Measurements from ENCODE around the gene CFAP100. TPM values are rescaled to one million over a fixed set of nuclear protein-coding genes. Genes with fewer than 3 reads are reported as not detected.

CFAP100 gene
- total and polyA plus RNA-seq, 7 experiments from 2014 or later = not detected

DNA sequence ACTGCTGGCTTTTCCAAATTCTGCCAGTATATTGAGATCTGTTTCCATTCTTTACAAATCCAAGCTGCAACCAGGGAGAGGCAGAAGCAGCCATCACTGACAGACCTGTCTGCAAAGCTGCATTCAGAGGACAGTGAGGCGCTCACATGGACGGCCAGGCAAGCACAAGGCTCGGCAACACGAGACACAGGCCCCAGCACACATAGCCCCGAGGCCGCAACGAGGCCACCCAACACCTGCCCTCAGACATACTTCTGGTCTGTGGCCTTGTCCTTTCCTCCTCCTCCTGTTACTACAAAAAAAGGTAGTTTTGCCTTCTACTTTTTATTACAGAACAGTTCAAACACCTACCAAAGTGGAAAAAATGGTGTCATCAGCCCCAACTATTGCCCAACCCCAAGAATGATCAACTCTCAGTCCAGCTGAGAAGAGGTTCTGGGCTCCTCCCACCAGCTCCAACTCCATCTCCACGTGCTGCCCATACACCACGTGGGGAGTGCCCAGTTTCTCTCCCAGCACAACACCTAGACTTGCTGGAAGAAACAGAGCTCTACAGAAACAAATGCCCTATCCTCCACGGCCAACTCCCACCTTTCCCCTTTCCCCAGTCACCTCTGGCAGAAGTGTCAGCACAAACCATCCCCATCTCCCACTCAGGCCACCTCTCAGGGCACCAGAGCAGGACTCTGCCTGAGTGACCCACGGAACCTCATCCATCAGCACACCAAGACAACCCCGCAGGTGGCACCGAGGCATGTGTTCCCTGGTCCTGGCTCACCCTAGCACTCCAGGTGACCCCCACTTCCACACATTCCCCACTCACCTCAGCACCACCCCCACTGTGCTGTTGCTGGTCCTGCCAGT, 73.6 kb downstream of the CFAP100 start:
- POLR2A ChIA-PET = no interaction called here
- peaks cover 34 to 74% (median 62%) of the 10 kb centered on the region in 7 donors for H3K4me1 Mint-ChIP-seq
- ATAC-seq (no peak), DNase-seq (no peak)
- H3K27me3 Mint-ChIP-seq = no peaks in the 10 kb centered on the region
- peaks cover 32 to 72% (median 46%) of the 10 kb centered on the region in 5 donors for H3K36me3 Mint-ChIP-seq
- H3K9me3 Mint-ChIP-seq = no peaks in the 10 kb centered on the region
- no peak overlapping the region for H3K4me3 Mint-ChIP-seq
- peak overlapping the region in 1 of 9 donors; percentile 27 for H3K27ac Mint-ChIP-seq
- Histone ChIP-seq H3K4me1 (ENCODE audit: control insufficient read depth in 2 of 2, insufficient read depth in 2 of 2, low read length in 2 of 2) (peaks cover 14 to 16% of the 10 kb centered on the region in 2 donors), H3K9me3 (ENCODE audit: control insufficient read depth in 2 of 3, low read length in 3 of 3) (no peaks in the 10 kb centered on the region), H3K27me3 (ENCODE audit: control insufficient read depth in 2 of 2, insufficient read depth in 2 of 2, low read length in 2 of 2) (no peaks in the 10 kb centered on the region), H3K27ac (ENCODE audit: low read depth, low read length) (no peak overlapping the region), H3K4me3 (ENCODE audit: low read length) (no peak overlapping the region), H3K36me3 (ENCODE audit: control insufficient read depth in 2 of 3, insufficient read depth in 3 of 3, low read length in 3 of 3) (peaks cover 44 to 81% (median 55%) of the 10 kb centered on the region in 3 experiments)
- intact Hi-C loops (cut with micrococcal nuclease) = no loop called here
- CTCF ChIA-PET = no interaction called here

DNA sequence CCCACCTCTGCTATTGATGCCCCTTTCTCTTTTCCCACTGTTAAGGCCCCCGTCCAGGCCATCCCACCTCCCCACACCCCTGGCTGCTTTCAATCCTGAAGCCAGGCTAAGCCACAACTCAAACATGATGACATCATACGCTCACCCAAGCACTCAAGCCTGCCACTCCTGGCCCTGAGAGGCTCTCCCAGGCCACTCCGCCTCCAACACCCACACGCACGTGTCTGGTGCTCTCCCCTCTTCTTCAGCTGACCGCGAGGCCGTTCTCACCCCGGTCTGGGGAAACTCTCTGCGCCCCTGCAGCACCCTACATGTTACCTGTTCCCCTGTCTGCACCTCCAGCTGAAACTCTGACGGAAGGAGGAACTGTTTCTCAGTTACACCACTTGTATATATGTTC, 74.8 kb downstream of the CFAP100 start:
- Mint-ChIP-seq H3K9me3 (no peaks in the 10 kb centered on the region), H3K4me1 (peaks cover 42 to 77% (median 72%) of the 10 kb centered on the region in 7 donors), H3K27ac (peak overlapping the region in 3 of 9 donors; percentile 12 to 73 (median 36)), H3K36me3 (peaks cover 29 to 68% (median 49%) of the 10 kb centered on the region in 5 donors), H3K27me3 (no peaks in the 10 kb centered on the region), H3K4me3 (peak overlapping the region in 2 of 10 donors; percentile 4 to 13)
- no peaks in the 10 kb centered on the region for H3K27me3 ChIP-seq (ENCODE audit: control insufficient read depth in 2 of 2, insufficient read depth in 2 of 2, low read length in 2 of 2)
- intact Hi-C loops (cut with micrococcal nuclease) = no loop called here
- no peak for DNase-seq
- H3K9me3 ChIP-seq (ENCODE audit: control insufficient read depth in 2 of 3, low read length in 3 of 3) = no peaks in the 10 kb centered on the region
- H3K4me1 ChIP-seq (ENCODE audit: control insufficient read depth in 2 of 2, insufficient read depth in 2 of 2, low read length in 2 of 2) = peaks cover 26 to 27% of the 10 kb centered on the region in 2 donors
- POLR2A ChIA-PET = no interaction called here
- H3K36me3 ChIP-seq (ENCODE audit: control insufficient read depth in 2 of 3, insufficient read depth in 3 of 3, low read length in 3 of 3) = peaks cover 36 to 78% (median 50%) of the 10 kb centered on the region in 3 experiments
- no peak overlapping the region for H3K27ac ChIP-seq (ENCODE audit: low read depth, low read length)
- no peak for ATAC-seq
- CTCF ChIA-PET = no interaction called here
- H3K4me3 ChIP-seq (ENCODE audit: low read length) = no peak overlapping the region

DNA sequence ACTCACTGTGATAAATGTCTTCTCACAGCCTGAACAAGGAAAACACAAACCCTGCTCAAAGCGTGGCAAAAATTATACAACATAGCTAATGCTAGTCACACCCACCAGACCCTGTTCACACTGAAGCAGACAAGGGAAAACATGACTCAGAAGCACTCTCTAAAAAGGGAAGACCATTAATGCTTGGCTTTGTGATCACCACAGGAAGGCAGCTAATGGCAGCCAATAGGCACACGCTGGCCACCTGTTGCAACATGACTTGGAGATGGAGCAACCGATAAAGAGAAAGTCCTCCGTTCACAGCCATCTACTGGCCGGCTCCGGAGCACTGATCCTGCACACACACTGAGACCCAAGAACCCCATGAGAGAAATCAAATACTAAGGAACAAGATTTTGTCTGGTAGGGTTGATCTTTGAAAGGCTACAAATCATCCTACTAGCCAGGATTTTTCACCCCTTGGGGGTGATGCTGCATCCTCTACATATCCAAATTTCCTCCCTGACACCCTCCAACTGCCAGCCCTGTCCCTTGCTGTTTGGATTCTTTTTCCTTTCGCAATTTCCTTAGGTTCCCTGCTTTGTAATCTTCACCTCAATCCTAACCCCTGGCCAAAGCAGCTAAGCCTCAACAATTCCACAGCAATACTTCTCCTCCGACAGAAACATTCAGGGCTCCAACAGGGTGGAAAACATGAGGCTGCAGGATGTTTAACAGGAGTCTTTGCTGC, 77.7 kb downstream of the CFAP100 start:
- H3K36me3 Mint-ChIP-seq = peaks cover 15 to 49% (median 35%) of the 10 kb centered on the region in 5 donors
- H3K4me1 Mint-ChIP-seq = peaks cover 44 to 79% (median 71%) of the 10 kb centered on the region in 7 donors
- H3K27ac ChIP-seq (ENCODE audit: low read depth, low read length) = no peak overlapping the region
- ChIA-PET CTCF (no interaction called here), POLR2A (interaction anchor here (0.6 kb wide), 1 partner anchor 1118 kb away, joined by 3 read pairs; the partner anchor contains the start of gene TPRA1)
- no peaks in the 10 kb centered on the region for H3K27me3 ChIP-seq (ENCODE audit: control insufficient read depth in 2 of 2, insufficient read depth in 2 of 2, low read length in 2 of 2)
- intact Hi-C loops (cut with micrococcal nuclease) = loop anchor here in 1 of 2 donors (10.0 kb wide), 1 partner anchor 1098 kb away; the partner anchor contains the start of gene ZNF148
- H3K9me3 ChIP-seq (ENCODE audit: control insufficient read depth in 2 of 3, low read length in 3 of 3) = no peaks in the 10 kb centered on the region
- no peak for DNase-seq
- peak overlapping the region; percentile 37 for H3K4me3 ChIP-seq (ENCODE audit: low read length)
- peak; percentile 23 for ATAC-seq
- peaks cover 26 to 48% (median 31%) of the 10 kb centered on the region in 3 experiments for H3K36me3 ChIP-seq (ENCODE audit: control insufficient read depth in 2 of 3, insufficient read depth in 3 of 3, low read length in 3 of 3)
- H3K27ac Mint-ChIP-seq = peak overlapping the region; percentile 10 to 86 (median 68)
- peaks cover 0 to 3% (median 0%) of the 10 kb centered on the region in 11 donors for H3K9me3 Mint-ChIP-seq
- peaks cover 0 to under 1% (median 0%) of the 10 kb centered on the region in 5 donors for H3K27me3 Mint-ChIP-seq
- peaks cover 29 to 34% of the 10 kb centered on the region in 2 donors for H3K4me1 ChIP-seq (ENCODE audit: control insufficient read depth in 2 of 2, insufficient read depth in 2 of 2, low read length in 2 of 2)
- peak overlapping the region; percentile 78 to 97 (median 92) for H3K4me3 Mint-ChIP-seq

DNA sequence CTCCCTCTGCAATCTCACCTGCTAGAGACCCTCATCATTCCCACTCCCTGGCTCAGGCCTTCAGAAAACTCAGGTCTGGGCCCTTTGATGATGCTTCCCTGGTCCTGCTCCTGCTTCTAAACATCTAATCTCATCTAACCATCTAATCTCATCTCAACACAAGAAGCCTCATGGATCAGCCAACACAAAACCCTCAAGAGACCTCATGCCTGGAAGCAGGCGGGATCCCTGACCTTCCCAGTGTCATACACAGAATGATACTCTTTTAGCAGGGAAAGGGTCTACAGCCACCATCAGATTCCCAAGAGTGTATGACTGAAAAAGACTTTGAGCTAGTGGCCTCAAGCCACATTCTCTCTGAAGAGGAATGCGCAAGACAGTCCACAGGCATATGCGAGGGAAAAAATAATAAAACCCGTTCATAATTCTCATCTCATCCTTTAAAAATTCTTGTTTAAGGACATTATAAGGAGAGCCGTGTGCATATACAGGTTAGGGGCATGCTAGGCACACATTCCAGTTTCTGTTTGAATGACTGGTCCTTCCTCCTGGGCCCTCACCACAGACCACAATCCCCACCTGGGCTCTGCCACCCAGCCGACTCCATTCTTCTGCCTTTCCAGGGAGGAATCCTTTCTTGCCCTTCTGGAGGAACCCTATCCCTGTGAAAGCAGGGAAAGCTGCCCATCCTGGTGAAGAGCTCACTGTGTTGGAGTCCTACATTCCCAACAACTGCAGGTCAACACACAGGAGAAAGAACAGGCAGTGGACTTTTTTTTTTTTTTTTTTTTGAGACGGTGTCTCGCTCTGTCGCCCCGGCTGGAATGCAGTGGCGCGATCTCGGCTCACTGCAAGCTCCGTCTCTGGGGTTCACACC, 78.8 kb downstream of the CFAP100 start:
- no peak for DNase-seq
- H3K4me1 ChIP-seq (ENCODE audit: control insufficient read depth in 2 of 2, insufficient read depth in 2 of 2, low read length in 2 of 2) = peaks cover 29 to 34% of the 10 kb centered on the region in 2 donors
- POLR2A ChIA-PET = interaction anchor here (0.5 to 1.1 kb wide), 3 partner anchors 11 to 1743 kb away, joined by 3 to 4 read pairs (median 3); partner anchors contain the start of gene UMPS

DNA sequence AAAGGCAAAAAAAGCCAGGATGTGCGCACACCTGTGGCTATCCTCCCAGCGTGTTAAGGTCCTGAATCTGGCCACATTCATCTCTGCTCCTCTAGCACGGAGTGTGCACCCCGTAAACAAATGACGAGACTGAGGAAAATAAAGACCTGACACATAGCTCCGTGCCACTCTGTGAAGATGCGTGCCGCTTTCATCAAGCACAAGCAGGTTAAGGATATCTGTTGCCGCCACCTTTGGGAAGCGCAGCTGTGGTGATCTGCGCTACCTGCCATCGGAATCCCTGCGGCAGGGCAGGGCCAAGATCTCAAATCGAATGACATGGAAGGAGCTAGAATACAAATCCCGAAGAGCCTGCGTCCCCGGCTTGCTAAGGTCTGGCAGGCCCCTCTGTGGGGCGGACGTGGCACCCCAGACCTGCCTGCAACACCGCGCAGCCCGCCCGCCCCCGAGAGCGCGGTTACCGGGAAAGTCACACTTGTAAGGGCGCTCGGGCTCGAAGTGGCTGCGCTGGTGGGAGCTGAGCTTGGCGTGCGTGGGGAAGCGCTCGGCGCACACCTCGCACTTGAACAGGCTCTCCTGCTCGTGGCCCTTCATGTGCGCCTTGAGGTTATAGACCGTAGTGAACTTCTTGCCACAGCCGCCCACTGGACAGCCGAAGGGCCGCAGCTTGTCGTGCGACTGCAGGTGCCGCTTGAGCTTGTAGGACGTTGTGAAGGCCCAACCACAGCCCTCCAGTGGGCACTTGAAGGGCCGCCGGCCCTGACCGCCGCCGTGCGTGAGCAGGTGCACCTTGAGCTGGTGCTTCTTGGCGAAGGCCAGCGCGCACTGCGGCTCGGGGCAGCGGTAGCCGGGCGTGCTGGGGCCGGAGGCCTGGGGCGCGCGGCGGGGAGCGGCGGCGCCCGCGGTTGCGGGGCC, 80.0 kb downstream of the CFAP100 start:
- H3K36me3 ChIP-seq (ENCODE audit: control insufficient read depth in 2 of 3, insufficient read depth in 3 of 3, low read length in 3 of 3) = peaks cover 16 to 25% (median 18%) of the 10 kb centered on the region in 3 experiments
- H3K4me1 ChIP-seq (ENCODE audit: control insufficient read depth in 2 of 2, insufficient read depth in 2 of 2, low read length in 2 of 2) = peaks cover 29 to 34% of the 10 kb centered on the region in 2 donors
- Mint-ChIP-seq H3K36me3 (peaks cover 2 to 29% (median 18%) of the 10 kb centered on the region in 5 donors), H3K4me3 (peak overlapping the region; percentile 78 to 97 (median 92)), H3K4me1 (peaks cover 35 to 60% (median 54%) of the 10 kb centered on the region in 7 donors), H3K27ac (peak overlapping the region; percentile 35 to 94 (median 82)), H3K9me3 (peaks cover 0 to 3% (median 0%) of the 10 kb centered on the region in 11 donors), H3K27me3 (peaks cover 0 to 4% (median 0%) of the 10 kb centered on the region in 5 donors)
- DNase-seq (peak in 8 of 9 donors; percentile 12 to 49 (median 31)), ATAC-seq (no peak)
- intact Hi-C loops (cut with micrococcal nuclease) = loop anchor here (1.0 to 10.0 kb wide), 16 partner anchors 117 to 1742 kb away; partner anchors contain the start of genes ABTB1 (in 2 of the 2), KLF15 (in 2 of the 2), OSBPL11 (in 2 of the 2) and CHCHD6 (in 1 of the 2)
- no peaks in the 10 kb centered on the region for H3K9me3 ChIP-seq (ENCODE audit: control insufficient read depth in 2 of 3, low read length in 3 of 3)
- no peaks in the 10 kb centered on the region for H3K27me3 ChIP-seq (ENCODE audit: control insufficient read depth in 2 of 2, insufficient read depth in 2 of 2, low read length in 2 of 2)
- POLR2A ChIA-PET = interaction anchor here (0.5 to 1.4 kb wide), 5 partner anchors 13 to 1744 kb away, joined by 3 to 4 read pairs (median 3); partner anchors contain the start of genes ABTB1 and UMPS
- peak overlapping the region; percentile 61 for H3K4me3 ChIP-seq (ENCODE audit: low read length)
- CTCF ChIA-PET = no interaction called here
- peak overlapping the region; percentile 87 for H3K27ac ChIP-seq (ENCODE audit: low read depth, low read length)

More for the DNA sequence above, 78.8 kb downstream of the CFAP100 start:
- peak overlapping the region; percentile 26 for H3K27ac ChIP-seq (ENCODE audit: low read depth, low read length)
- intact Hi-C loops (cut with micrococcal nuclease) = loop anchor here (2.0 to 10.0 kb wide), 5 partner anchors 117 to 1579 kb away; partner anchors contain the start of genes KLF15 (in 1 of the 2), SEC61A1 (in 1 of the 2), TPRA1 (in 1 of the 2) and TXNRD3 (in 1 of the 2)
- CTCF ChIA-PET = no interaction called here
- peaks cover 0 to 3% (median 0%) of the 10 kb centered on the region in 11 donors for H3K9me3 Mint-ChIP-seq
- no peaks in the 10 kb centered on the region for H3K27me3 ChIP-seq (ENCODE audit: control insufficient read depth in 2 of 2, insufficient read depth in 2 of 2, low read length in 2 of 2)
- H3K27me3 Mint-ChIP-seq = peaks cover 0 to 4% (median 0%) of the 10 kb centered on the region in 5 donors
- peak overlapping the region; percentile 78 to 97 (median 92) for H3K4me3 Mint-ChIP-seq
- H3K9me3 ChIP-seq (ENCODE audit: control insufficient read depth in 2 of 3, low read length in 3 of 3) = no peaks in the 10 kb centered on the region
- peak overlapping the region; percentile 14 to 86 (median 68) for H3K27ac Mint-ChIP-seq
- H3K36me3 ChIP-seq (ENCODE audit: control insufficient read depth in 2 of 3, insufficient read depth in 3 of 3, low read length in 3 of 3) = peaks cover 23 to 37% (median 29%) of the 10 kb centered on the region in 3 experiments
- peak overlapping the region; percentile 37 for H3K4me3 ChIP-seq (ENCODE audit: low read length)
- no peak for ATAC-seq
- H3K4me1 Mint-ChIP-seq = peaks cover 44 to 72% (median 64%) of the 10 kb centered on the region in 7 donors
- peaks cover 12 to 41% (median 28%) of the 10 kb centered on the region in 5 donors for H3K36me3 Mint-ChIP-seq

Measured in naive thymus-derived CD4-positive, alpha-beta T cell (primary cell).